ENCODE measurements around the gene GPATCH4.

GRCh38 chr1:156582388-156583017 lies 18.8 kb downstream of the GPATCH4 start:
- TF ChIP-seq PATZ1 (CRISPR knock-in tag; IDR thresholded peaks at IDR 0.05; ENCODE audit: borderline replicate concordance) (no peak), ZNF565 (CRISPR knock-in tag; conservative IDR thresholded peaks at IDR 0.05; ENCODE audit: low read depth) (no peak), ISL1 (CRISPR knock-in tag; IDR thresholded peaks at IDR 0.05) (no peak), TCF4 (CRISPR knock-in tag; IDR thresholded peaks at IDR 0.05; ENCODE audit: borderline replicate concordance) (no peak), TOX (CRISPR knock-in tag; IDR thresholded peaks at IDR 0.05; ENCODE audit: borderline replicate concordance) (no peak), ZFP30 (CRISPR knock-in tag; IDR thresholded peaks at IDR 0.05) (no peak), ZFP3 (CRISPR knock-in tag; IDR thresholded peaks at IDR 0.05) (no peak), TSHZ2 (CRISPR knock-in tag; IDR thresholded peaks at IDR 0.05) (no peak), CREB5 (CRISPR knock-in tag; IDR thresholded peaks at IDR 0.05; ENCODE audit: low read depth) (no peak), ARNTL (CRISPR knock-in tag; IDR thresholded peaks at IDR 0.05; ENCODE audit: borderline replicate concordance, low read depth) (no peak), RARB (CRISPR knock-in tag; IDR thresholded peaks at IDR 0.05) (no peak), PPARA (CRISPR knock-in tag; IDR thresholded peaks at IDR 0.05; ENCODE audit: borderline replicate concordance) (no peak), CSRNP3 (CRISPR knock-in tag; IDR thresholded peaks at IDR 0.05) (no peak)
